ENCODE results near the gene ATP10D. TPM values are rescaled to one million over a fixed set of nuclear protein-coding genes. Genes with fewer than 3 reads are reported as not detected.
"Not testable (repeated sequence)": the region's sequence is repeated elsewhere in the genome, so short reads cannot be mapped to it uniquely, and the experiment has no call there.

Gene ATP10D
- total RNA-seq, 1 donor from 2014 or later: 15.7 TPM

DNA sequence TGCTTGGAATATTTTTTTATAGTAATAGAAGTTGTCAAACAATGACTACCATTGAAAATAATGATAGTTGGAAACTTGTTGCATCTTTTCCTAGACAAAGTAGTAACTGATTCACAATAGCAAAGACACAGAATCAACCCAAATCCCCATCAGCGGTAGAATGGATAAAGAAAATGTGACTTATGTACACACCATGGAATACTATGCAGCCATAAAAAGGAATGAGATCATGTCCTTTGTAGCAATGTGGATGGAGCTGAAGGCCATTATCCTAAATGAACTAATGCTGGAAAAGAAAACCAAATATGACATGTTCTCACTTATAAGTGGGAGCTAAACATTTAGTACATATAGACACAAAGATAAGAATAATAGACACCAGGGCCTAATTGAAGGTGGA is 49.7 kb downstream of the ATP10D start:
- DNase-seq (ENCODE audit: low spot score): no peak

DNA sequence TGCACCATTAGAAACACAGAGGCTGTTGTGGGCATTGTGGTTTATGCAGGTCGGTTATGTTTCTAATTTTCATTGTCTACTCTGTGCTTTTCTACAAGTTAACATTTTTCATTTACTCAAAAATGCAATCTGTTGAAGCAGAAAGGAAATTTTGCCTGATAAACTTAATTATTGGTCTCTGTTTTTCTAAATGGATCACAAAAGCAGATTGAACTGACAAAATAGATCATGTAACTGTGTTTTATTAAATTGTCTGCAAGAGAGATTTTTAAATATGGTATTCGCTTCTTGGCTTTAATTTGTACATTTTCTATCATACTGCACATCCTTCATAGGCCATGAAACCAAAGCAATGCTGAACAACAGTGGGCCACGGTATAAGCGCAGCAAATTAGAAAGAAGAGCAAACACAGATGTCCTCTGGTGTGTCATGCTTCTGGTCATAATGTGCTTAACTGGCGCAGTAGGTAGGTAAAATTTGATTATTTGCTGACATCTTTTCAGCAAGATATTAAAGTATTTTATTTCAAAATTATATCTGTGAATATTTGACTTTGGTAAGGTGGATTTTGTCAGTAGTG is 50.6 kb downstream of the ATP10D start:
- no peak for DNase-seq (ENCODE audit: low spot score)

DNA sequence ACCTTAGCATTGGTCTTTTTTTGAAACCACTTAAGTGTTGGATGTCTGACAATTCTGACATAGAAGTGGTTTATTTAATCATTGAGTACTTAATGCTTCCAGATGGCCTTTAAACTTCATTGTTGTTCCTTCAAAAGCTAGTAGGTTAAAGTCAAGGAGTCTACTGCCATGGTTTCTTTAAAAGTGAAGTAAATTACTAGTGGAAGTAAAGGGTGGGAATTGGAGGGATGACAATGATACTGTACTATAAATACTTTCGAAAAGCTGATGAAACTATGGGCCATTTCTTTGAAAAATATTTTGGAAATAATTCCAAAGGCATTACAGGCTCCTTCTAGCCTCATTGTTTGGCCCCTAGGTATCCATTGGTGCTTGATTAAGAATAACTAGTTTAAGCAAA is 51.9 kb downstream of the ATP10D start:
- no peak for DNase-seq (ENCODE audit: low spot score)

DNA sequence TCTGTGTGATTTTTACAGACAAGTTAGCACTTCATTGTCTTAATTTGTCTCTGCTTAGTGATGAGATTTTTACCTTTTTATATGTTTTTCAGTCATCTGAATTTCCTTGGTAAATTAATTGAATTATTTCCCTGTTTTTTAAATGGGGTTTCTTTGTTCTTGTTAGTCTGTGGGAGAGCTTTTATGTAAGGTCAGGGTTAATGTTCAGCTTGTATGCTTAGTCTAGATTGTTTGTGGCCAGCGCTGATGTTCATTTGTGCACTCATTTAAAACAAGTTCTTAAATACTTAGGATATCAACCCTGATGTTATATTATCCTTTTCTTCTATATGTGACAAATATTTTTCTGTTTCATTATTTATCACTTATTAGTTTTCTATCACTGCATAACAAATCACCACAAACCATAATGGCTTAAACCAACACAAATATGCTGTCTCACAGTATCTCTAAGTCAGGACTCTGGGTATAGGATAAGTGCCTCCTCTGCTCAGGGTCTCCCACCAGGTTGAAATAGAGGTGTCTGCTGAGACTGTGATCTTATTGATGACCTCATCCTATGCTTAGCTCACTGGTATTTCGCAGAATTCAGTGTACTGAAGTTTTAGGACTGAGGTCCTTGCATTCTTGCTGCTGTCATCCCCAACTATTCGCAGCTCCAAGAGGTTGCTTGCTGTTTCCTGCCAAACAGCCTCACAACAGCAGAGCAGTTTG is 53.2 kb downstream of the ATP10D start:
- no peak for DNase-seq (ENCODE audit: low spot score)

DNA sequence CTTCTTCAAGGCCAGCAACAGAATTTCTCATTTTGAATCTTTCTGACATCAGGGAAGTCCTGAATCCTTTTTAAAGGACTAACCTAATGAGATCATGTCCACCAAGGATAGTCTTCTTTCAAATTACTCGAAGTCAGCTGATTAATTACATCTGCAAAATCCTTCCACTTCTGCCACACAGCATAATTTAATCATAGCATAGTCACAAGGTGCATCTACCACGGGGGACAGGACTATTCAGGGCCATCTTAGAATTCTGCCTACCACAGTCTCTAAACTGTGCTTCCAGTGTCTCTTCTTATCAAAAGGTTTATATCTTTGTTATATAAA is 53.7 kb downstream of the ATP10D start:
- DNase-seq (ENCODE audit: low spot score): no peak

DNA sequence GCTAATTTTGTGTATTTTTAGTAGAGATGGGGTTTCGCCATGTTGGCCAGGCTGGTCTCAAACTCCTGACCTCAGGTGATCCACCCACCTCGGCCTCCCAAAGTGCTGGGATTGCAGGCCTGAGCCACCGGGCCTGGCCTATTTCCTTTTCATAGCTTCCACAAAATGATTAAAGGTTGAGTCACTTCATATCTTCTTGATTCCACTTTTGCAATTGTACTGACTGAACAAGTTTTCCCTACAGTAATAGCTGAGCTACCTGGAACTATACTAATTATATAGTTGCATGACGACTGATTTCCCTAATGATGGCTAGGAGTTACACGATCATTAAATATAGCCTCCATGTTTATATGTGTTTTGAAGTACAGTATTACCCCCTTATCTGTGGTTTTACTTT is 57.6 kb downstream of the ATP10D start:
- DNase-seq (ENCODE audit: low spot score): not testable (repeated sequence)

DNA sequence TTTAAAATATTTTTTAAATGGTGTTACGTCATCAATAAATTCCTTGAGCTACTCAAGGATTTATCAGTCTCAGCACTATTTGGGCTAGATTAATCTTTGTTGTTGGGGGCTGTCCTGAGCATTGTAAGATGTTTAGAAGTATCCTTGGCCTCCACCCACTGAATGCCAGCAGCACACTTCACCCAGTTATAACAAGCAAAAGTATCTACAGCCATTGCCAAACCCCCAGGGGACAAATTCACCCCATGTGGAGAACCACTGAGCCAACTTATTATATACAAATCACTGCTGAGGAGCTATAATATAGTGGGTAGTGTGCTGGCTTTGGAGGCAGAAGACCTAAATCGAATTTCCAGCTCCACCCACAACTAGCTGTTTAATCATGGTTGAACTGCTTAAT is 58.3 kb downstream of the ATP10D start:
- no peak for DNase-seq (ENCODE audit: low spot score)

DNA sequence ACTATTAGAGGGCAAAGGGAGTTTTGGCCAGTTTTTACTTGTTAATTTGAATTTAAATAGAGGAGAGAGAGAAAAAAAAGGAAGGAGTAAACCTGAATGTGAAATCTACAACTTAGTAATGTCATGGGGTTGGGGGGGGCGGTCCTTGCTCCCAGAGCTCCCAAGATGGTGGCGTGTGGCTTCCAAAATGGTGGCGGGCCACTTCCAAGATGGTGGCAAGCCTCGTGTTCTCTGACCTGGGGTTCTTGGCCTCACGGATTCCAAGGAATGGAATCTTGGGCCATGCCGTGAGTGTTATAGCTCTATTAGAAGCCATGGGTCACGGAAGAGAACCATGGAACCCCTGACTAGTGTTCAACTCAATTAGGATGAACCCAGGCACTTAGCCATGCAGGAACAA is 65.3 kb downstream of the ATP10D start:
- DNase-seq (ENCODE audit: low spot score): not testable (repeated sequence)

- no peak for DNase-seq (ENCODE audit: low spot score)
Observed at GRCh38 chr4:47550899-47551548, 65.9 kb downstream of the ATP10D start.

- DNase-seq (ENCODE audit: low spot score): no peak
Observed at GRCh38 chr4:47551682-47552081, 66.6 kb downstream of the ATP10D start.

- DNase-seq (ENCODE audit: low spot score): no peak
Observed at GRCh38 chr4:47553329-47554125, 68.5 kb downstream of the ATP10D start.

- not testable (repeated sequence) for DNase-seq (ENCODE audit: low spot score)
Observed at GRCh38 chr4:47555920-47556319, 70.8 kb downstream of the ATP10D start.

DNA sequence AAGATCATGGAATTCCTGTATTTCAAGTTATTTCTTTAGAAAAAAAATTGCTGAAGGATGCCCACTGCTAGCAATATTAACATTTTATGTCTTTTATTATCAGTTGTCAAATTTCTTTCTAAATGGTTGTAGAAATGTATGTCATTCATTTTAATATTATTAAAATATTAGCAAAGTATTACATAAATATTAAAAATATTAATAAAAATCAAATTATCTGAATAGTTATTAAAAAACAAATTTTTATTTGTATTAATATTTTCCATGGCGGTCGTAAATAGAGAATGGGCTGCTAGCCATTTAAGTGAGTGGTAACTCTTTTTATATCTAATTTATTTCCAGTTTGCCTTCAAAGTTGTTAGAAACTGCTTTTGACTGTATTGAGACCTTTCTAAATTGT is 72.2 kb downstream of the ATP10D start:
- DNase-seq (ENCODE audit: low spot score): no peak

GRCh38 chr4:47560682-47561081 is 75.6 kb downstream of the ATP10D start:
- no peak for DNase-seq (ENCODE audit: low spot score)

DNA sequence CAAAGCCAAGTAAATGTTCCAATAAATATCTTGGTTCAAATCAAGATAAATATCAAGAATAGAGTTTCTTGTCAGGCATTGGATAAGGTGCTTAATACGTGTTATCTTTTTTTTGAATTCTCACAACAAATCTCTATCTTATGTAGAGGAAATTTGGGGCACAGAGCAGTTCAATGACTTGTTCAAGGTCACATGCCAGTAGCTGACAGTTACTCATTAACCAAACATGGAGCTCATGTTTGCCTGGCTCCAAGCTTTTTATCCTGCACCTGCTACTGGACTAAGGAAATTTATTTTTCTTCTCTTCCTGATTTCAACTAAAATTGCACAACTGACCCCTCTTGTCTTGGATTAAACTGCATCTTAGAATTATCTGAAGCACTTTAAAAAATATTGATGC is 76.3 kb downstream of the ATP10D start:
- no peak for DNase-seq (ENCODE audit: low spot score)

DNA sequence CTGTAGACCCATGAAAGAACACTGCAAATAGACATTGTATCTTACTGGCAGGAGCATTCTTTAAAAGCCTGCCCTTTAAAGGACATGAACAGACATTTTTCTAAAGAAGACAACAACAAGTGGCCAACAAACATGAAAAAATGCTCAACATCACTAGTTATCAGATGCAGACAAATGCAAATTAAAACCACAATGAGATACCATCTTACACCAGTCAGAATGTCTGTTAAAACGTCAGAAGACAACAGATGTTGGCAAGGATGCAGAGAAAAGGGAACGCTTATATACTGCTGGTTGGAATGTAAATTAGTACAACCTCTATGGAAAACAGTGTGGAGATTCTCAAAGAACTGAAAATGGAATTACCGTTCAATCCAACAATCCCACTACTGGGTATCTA is 77.2 kb downstream of the ATP10D start:
- DNase-seq (ENCODE audit: low spot score): no peak

DNA sequence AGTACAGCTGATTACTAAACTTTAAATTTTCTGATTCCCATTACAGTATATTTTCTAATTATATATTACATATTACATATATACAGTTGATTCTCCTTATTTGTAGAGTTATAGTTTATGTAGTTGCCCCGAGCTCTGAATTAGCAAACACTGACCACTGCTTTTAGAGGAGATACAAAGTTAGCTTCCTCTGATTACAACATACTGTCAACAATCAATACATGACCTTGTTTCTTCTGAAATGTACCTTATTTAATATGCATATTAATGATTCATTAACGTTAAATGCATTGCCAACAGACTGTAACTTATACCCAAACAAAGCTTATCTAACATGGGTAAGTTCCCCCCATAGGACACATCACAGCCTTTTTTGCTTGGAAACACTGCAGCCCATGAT is 81.5 kb downstream of the ATP10D start:
- no peak for DNase-seq (ENCODE audit: low spot score)

DNA sequence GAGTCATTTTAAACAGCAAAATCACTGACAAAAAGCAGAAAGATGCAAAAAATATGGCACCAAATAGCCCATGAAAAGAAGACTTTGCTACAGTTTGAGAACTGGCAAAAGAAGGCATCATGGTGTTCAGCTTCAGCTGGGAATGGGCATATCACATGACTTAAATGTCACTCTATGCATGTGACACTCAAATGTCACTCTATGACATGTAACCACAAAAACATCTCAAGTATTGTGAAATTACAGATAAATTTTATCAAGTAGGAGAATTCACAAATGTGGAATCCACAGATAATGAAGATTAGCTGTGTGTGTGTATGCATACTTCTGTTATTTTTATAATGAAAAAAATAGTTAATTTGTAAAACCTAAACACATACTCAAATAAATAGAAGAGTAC is 81.9 kb downstream of the ATP10D start:
- no peak for DNase-seq (ENCODE audit: low spot score)

DNA sequence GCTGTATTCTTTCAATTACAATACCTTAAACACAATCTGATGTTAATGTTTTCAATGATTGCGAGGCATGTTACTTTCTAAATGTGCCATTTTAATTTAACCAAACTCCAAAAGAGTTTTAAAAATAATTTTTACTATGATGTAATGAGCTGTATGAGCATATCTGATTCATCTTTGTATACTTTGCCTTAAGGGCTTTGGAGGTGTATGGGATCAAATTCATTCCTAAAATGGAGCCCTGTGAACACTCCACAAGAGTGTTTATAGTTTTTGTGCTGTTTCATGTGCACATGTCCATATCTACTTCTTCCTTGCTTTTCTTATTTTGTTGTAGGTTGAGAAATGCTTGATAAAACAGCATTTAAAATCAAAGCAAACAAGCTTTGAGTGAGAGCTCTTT is 82.4 kb downstream of the ATP10D start:
- DNase-seq (ENCODE audit: low spot score): no peak

- no peak for DNase-seq (ENCODE audit: low spot score)
Observed at GRCh38 chr4:47570816-47571215, 85.7 kb downstream of the ATP10D start.

- no peak for DNase-seq (ENCODE audit: low spot score)
Observed at GRCh38 chr4:47572981-47573380, 87.9 kb downstream of the ATP10D start.
